Epithelial cell of prostate (primary cell): Measurements from ENCODE around the gene KCND2.
A peak's percentile ranks its signal among the peaks of the same experiment; 100 is the strongest.
"Not testable (repeated sequence)": the region's sequence is repeated elsewhere in the genome, so short reads cannot be mapped to it uniquely, and the experiment has no call there.

Experiments used
- DNase-seq: peaks from one replicate; pipeline ENCODE4 v3.0.0-alpha.2; 2011; ENCODE audit warnings: low read depth, low spot score
- H3K27ac ChIP-seq: fragments of 450-650 bp; 2 replicates; pipeline ENCODE4 v1.5.1; 2017; ENCODE audit warnings: mild to moderate bottlenecking

KCND2 gene

GRCh38 chr7:120554960-120555571 is 282.1 kb downstream of the KCND2 start:
- DNase-seq, result peak; percentile 10
- no peak overlapping the region for H3K27ac ChIP-seq

DNA sequence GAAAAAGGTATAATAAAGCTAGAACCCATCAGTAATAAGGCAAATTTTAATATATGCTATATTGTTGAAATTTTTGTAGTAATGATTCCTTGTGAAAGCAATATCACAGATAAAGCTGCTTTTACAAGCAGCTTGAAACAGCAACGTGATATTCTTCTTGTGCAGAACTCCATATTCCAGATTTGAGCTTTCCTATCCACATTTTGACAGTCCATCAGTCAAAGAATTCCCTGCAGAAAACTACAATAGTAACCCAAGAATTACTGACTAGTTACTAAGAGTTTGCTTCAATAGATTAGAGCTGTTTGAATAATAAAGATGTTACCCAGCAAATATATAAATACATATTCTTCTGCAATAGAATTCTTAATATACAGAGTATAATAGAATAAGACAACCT is 291.2 kb downstream of the KCND2 start:
- no peak overlapping the region for H3K27ac ChIP-seq
- no peak for DNase-seq

GRCh38 chr7:120567204-120567603 is 294.2 kb downstream of the KCND2 start:
- DNase-seq, result no peak
- H3K27ac ChIP-seq, result no peak overlapping the region

DNA sequence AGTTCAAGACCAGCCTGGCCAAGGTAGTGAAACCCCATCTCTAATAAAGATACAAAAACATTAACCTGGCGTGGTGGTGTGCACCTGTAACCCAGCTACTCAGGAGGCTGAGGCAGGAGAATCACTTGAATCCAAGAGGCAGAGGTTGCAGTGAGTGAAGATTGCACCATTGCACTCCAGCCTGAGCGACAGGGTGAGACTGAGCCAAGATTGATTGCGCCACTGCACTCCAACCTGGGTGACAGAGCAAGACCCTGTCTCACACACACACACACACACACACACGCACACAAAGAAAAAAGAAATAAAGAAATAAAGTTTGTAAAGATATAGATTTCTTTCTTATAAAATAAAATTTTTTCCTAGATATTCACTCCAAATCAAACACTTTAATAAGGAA is 305.7 kb downstream of the KCND2 start:
- H3K27ac ChIP-seq, DNase-seq: not testable (repeated sequence)

GRCh38 chr7:120582916-120583315 is 309.9 kb downstream of the KCND2 start:
- DNase-seq, result no peak
- no peak overlapping the region for H3K27ac ChIP-seq

DNA sequence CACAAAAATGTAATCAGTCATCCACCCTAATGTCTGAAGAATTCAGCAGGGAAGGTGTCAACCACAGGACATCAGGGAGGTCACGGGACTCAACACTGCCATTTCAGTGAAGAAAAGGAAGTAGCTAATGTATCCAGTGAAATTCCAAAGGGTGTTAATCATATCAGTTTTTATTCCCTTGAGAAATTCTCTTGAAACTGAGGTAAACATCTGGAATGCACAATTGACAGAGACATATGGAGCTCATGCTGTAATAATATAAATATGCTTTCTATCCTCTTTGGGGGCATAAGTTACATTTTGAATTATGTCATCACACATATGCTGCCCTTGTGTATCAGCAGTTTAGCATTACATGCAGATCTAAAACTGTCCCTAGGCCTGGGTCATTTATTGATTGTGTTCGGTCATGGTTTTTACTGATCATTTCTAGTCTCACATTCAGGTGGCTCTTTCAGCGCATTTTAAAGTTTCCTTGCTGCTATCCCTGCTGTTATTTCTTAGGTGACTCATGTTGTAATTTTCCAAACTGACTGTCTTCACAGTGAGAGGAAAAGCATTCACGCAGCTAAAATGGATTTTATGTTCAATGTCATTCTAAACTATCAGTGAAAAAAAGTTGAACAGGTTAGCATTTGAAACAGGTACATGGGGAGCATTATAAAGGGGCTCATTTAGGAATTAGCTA is 311.1 kb downstream of the KCND2 start:
- H3K27ac ChIP-seq, result no peak overlapping the region

GRCh38 chr7:120586571-120586970 is 313.6 kb downstream of the KCND2 start:
- no peak for DNase-seq
- no peak overlapping the region for H3K27ac ChIP-seq

More for the DNA sequence above, 311.1 kb downstream of the KCND2 start:
- DNase-seq, result no peak

- DNase-seq, result no peak
- H3K27ac ChIP-seq, result no peak overlapping the region
Observed at GRCh38 chr7:120587243-120587642, 314.3 kb downstream of the KCND2 start.

- no peak for DNase-seq
- no peak overlapping the region for H3K27ac ChIP-seq
Observed at GRCh38 chr7:120588416-120588815, 315.4 kb downstream of the KCND2 start.

DNA sequence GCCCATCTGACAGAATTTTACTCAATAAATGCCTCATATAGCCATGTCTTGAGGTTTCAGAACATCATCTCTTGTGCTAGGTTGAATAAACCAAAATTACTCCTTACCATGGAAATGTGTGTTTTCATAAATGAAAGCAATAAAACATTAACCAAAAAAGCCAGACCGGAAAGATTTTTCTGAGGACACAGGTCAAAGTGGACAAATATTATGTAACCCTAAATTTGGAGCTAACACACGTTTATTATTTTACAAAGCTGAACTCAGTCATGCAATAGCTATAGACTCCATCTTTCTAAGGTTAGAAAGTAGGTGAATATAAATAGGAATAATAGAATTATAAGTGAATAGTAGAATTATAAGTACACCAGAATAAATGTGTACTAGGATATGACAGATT is 315.9 kb downstream of the KCND2 start:
- no peak for DNase-seq
- H3K27ac ChIP-seq, result no peak overlapping the region

GRCh38 chr7:120600607-120601006 is 327.6 kb downstream of the KCND2 start:
- no peak overlapping the region for H3K27ac ChIP-seq
- no peak for DNase-seq

DNA sequence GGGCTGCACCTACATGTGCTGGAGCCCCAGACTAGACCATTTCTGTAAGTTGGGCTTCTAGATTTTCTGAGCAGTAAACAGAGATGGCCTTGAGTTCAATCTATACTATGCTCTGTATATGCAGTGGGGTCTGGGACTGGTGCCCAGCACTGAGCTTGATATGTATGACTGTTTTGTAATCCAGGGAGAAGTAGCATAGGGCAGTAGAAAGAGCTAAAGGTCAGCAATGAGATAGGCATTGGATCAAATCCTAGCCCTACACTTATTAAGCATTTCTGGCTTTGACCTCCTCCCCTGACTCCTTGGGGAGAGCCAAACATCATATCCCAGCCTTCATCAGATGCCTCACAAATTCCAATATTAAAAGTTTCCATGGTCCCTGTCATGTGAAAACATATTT is 330.4 kb downstream of the KCND2 start:
- no peak overlapping the region for H3K27ac ChIP-seq
- DNase-seq, result no peak

DNA sequence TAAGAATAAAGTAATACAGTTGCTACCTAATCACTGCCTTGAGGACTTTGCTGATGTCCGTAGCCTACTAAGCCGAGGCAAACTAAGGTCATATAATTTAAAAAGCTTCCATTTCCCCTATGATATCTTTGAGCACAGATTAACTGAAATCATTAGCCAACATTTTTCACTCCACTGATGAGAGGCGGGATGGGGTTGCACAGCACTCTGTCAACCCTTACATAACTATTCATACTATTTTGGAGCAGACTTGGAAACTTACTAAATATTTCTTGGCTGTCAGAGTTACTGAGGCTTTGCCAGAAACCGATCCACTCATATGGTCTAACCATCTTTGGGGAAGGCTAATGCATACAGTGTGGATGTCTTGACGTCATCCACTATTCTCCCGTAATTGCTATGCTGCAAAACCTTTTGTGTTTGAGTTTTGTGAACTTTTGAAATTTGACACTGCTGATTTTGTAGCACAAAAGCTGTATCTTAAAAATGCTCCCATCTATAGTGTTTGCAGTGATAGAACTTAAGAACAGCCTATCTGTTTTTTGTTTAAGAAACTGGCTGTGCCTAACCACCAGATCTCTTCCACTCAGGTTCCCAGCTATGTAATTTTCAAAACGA is 336.3 kb downstream of the KCND2 start:
- no peak for DNase-seq

GRCh38 chr7:120611975-120612374 is 339.0 kb downstream of the KCND2 start:
- DNase-seq, result no peak
- H3K27ac ChIP-seq, result no peak overlapping the region

More for the DNA sequence above, 336.3 kb downstream of the KCND2 start:
- no peak overlapping the region for H3K27ac ChIP-seq

DNA sequence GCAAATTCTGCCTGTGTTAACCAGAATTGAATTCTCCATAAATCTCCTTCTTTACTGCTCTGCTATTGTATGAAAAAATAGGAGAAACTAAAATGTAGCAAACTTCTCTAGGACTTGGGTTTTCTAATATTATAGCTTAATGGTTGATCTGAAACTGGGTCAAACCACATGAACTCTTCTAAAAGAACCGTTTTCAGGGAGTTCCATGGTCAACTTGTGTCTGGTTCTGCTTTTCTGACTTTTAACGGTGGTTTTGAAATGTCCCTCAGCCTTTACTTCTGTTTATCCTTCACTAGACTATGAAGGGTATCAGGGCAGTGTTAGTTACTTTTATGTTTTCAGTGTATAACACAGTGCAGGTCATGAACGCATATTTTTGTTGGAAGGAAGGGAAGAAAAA is 342.7 kb downstream of the KCND2 start:
- no peak overlapping the region for H3K27ac ChIP-seq
- no peak for DNase-seq

DNA sequence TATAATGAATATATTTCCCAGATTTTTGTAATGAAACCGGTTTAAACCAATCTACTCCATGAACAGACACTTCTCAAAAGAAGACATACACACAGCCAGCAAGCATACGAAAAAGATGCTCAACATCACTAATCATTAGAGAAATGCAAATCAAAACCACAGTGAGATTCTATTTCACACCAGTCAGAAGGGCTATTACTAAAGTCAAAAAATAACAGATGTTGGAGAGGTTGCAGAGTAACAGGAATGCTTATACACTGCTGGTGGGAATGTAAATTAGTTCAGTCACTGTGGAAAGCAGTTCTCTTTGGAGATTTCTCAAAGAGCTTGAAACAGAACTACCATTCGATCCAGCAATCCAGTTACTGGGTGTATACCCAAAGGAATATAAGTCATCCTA is 344.3 kb downstream of the KCND2 start:
- no peak overlapping the region for H3K27ac ChIP-seq
- DNase-seq, result no peak

- no peak overlapping the region for H3K27ac ChIP-seq
- no peak for DNase-seq
Observed at GRCh38 chr7:120628251-120628650, 355.3 kb downstream of the KCND2 start.

DNA sequence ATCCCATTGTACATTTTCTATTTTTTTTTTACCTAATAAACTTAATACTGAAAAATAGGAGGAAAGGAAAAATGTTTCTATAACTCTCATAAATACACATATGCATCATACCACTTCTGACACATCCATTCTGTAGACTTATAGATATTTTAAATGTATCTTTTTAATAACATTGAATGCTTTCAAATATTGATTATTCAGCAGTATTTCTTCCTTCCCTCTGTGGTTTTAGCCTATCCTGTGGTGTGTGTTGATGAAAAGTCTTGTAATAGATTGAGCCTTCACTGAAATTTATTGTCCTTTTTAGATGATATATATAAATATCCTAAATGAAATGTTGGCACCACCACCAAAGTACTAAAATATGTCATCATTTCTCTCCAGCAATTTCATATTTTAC is 366.9 kb downstream of the KCND2 start:
- no peak for DNase-seq
- H3K27ac ChIP-seq, result no peak overlapping the region

- no peak overlapping the region for H3K27ac ChIP-seq
- DNase-seq, result no peak
Observed at GRCh38 chr7:120645966-120646365, 373.0 kb downstream of the KCND2 start.

GRCh38 chr7:120654241-120654640 is 381.3 kb downstream of the KCND2 start:
- DNase-seq, result no peak
- no peak overlapping the region for H3K27ac ChIP-seq

DNA sequence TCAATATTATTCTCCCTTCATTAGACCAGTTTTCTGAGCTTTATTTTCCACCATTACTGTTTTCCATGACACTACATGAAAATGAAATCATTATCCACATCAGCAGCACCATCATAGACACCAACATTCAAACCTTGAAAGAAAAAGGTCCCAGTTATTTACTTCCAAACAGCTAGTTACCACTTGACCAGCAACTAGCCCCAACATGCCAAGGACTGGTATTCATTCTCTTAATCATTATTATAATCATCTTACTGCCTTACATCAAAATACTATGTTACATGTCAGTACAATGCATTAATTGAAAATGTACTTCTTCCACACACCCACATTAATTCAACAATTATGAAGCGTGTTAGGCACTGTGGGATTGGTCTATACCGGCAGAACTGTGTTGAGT is 385.5 kb downstream of the KCND2 start:
- peak; percentile 20 for DNase-seq
- H3K27ac ChIP-seq, result no peak overlapping the region

DNA sequence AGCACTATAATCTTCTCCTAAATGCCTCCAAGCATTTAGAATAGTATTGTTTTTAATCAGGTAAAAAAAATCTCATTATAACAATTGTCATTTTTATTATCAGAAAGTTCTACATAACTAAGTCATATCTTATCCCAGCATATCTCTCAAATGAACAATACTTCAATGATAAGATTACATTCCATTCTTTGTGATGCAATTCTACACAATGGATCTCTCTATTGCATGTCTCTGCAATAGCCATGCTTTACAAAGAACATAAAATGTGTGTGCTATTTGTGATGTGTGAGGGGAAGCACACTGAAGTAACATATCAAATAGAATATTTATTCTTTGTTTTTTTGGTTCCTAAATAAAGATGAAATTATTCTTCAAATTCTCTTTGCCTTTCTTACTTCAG is 389.3 kb downstream of the KCND2 start:
- DNase-seq, result no peak
- H3K27ac ChIP-seq, result no peak overlapping the region
